Adrenal gland (tissue), 12 donors: ENCODE data around the gene ASXL1. TPM values are rescaled to one million over a fixed set of nuclear protein-coding genes. Genes with fewer than 3 reads are reported as not detected.
"Not testable (repeated sequence)": the region's sequence is repeated elsewhere in the genome, so short reads cannot be mapped to it uniquely, and the experiment has no call there.

Experiments
- DNase-seq, 7 donors: peaks; one replicate each; pipeline ENCODE4 v3.0.0-alpha.2; 2019 to 2020
- H3K27ac ChIP-seq, 5 donors: fragments of 200-600 bp; sonication (generic) in 4 of 5; 1 replicate in 3 of 5; 2 replicates in 2 of 5; pipeline versions ENCODE4 v1.5.1 to v1.8.0; 2016 to 2020; ENCODE audit warnings: mild to moderate bottlenecking in 1 of 5
- H3K27me3 ChIP-seq: fragments of 200-600 bp; 2 replicates; pipeline ENCODE4 v1.8.0; 2021
- H3K36me3 ChIP-seq, 2 donors: fragments of 200-600 bp; replicated peaks in 1 of 2; 1 replicate in 1 of 2; 2 replicates in 1 of 2; pipeline versions ENCODE4 v1.5.1 to v1.8.0; 2018 to 2022
- H3K4me1 ChIP-seq, 2 donors: fragments of 200-600 bp; replicated peaks in 1 of 2; 1 replicate in 1 of 2; 2 replicates in 1 of 2; pipeline versions ENCODE4 v1.5.1 to v1.8.0; 2018 to 2021
- H3K4me3 ChIP-seq, 4 donors: fragments of 200-600 bp; sonication (generic) in 3 of 4; one replicate each; pipeline ENCODE4 v1.5.1; 2016 to 2018
- H3K9me3 ChIP-seq, 3 donors: fragments of 200-600 bp; sonication (generic) in 1 of 3; replicated peaks in 1 of 3; 1 replicate in 2 of 3; 2 replicates in 1 of 3; pipeline versions ENCODE4 v1.5.1 to v1.8.0; 2016 to 2021
- CTCF ChIP-seq, 6 experiments: fragments of 450-650 bp in 4 of 6; fragments of 200-600 bp in 2 of 6; sonication (generic) in 1 of 6; IDR thresholded peaks; 1 replicate in 5 of 6; 2 replicates in 1 of 6; pipeline versions ENCODE4 v1.5.1 to v1.8.0; 2016 to 2021; ENCODE audit warnings: antibody characterized with exemption in 6 of 6, mild to moderate bottlenecking in 2 of 6, moderate library complexity in 1 of 6
- POLR2A ChIP-seq, 2 donors: fragments of 450-650 bp; IDR thresholded peaks; one replicate each; pipeline ENCODE4 v1.6.1; 2017; ENCODE audit warnings: antibody characterized with exemption in 2 of 2, mild to moderate bottlenecking in 2 of 2, moderate library complexity in 1 of 2
- WGBS, 4 donors: extraction: QIAGEN DNeasy Blood & Tissue Kit in 2 of 4; methylation state at CpG; one replicate each; pipeline versions ENCODE4 v1.1.5 to v1.1.7; 2013 to 2017; 5-methylcytosine and 5-hydroxymethylcytosine counted together
- intact Hi-C, 2 donors: fragments of 100-400 bp; cut with DNase I; formaldehyde crosslinking; loops; one replicate each; pipeline versions ENCODE4 v1.14.1 to v1.15.0; 2022 to 2023
- polyA plus RNA-seq, 3 donors: library from polyadenylated mRNA; stranded (reverse); fragments of 200-250 nt in 2 of 3; fragments of 350-450 nt in 1 of 3; fragmentation: Illumina TruSeq in 1 of 3; extraction: RNeasy Lipid Tissue Mini Kit (QIAGEN cat#74804) in 1 of 3; gene quantifications; one replicate each; pipeline ENCODE4 v1.2.3, GENCODE V29; 2013 to 2014
- total RNA-seq, 9 donors: library from RNA; depleted of rRNA in 4 of 9; stranded (reverse); fragments of >200 nt in 4 of 9; fragments of 120-200 nt in 1 of 9; fragmentation: NEBNext Ultra II Directional in 1 of 9; extraction: Animal tissue kit (Norgen Biotek cat#: 25700) in 1 of 9; gene quantifications; one replicate each; pipeline versions ENCODE4 v1.1.0 to v1.2.4, GENCODE V29; 2013 to 2023
- donor health status: healthy with polysubstance abuse.
- donor health status: Bipolar disorder and iron deficiency.
- donor health status: DM: yes; HTN: yes; CAD: no.
- donor health status: DM: no; HTN: no; CAD: no.
- donor health status: DM: no; HTN: no; CAD: no.
- donor health status: DM: yes; HTN: yes; CAD: no.

The ASXL1 gene
- total and polyA plus RNA-seq, 12 donors = 19.9 to 77.7 (median 51.8) TPM

- WGBS, 4 donors = 14 to 26% (median 20%) methylated on average over 5 of the region's 5 CpGs
- DNase-seq = no peak
- Histone ChIP-seq H3K4me3 (no peak overlapping the region), H3K9me3 (no peaks in the 10 kb centered on the region), H3K4me1 (peaks cover 3 to 9% of the 10 kb centered on the region in 2 donors), H3K36me3 (peaks cover 0 to 2% of the 10 kb centered on the region in 2 donors), H3K27ac (no peak overlapping the region), H3K27me3 (no peaks in the 10 kb centered on the region)
- intact Hi-C loops = loop anchor here in 1 of 2 donors (10.0 kb wide), 3 partner anchors 118 to 318 kb away; no protein-coding TSS in a partner anchor
- TF ChIP-seq CTCF (IDR thresholded peaks at IDR 0.05) (peak; percentile 35 to 78 (median 64)), POLR2A (IDR thresholded peaks at IDR 0.05) (no peak)
These were observed 21.2 kb upstream of the ASXL1 start for GRCh38 chr20:32336918-32337347.

- Histone ChIP-seq H3K36me3 (no peaks in the 10 kb centered on the region), H3K4me3 (no peak overlapping the region), H3K27me3 (no peaks in the 10 kb centered on the region), H3K27ac (no peak overlapping the region), H3K9me3 (no peaks in the 10 kb centered on the region), H3K4me1 (peaks cover 0 to under 1% of the 10 kb centered on the region in 2 donors)
- no peak for TF ChIP-seq CTCF (IDR thresholded peaks at IDR 0.05)
- TF ChIP-seq POLR2A (IDR thresholded peaks at IDR 0.05) = no peak
- intact Hi-C loops = loop anchor here in 1 of 2 donors (10.0 kb wide), 3 partner anchors 117 to 317 kb away; no protein-coding TSS in a partner anchor
- no peak for DNase-seq
- 84 to 93% (median 88%) methylated on average over 11 of the region's 11 CpGs for WGBS, 4 donors
These were observed 20.0 kb upstream of the ASXL1 start for GRCh38 chr20:32337937-32338661.

GRCh38 chr20:32338665-32339064, 19.5 kb upstream of the ASXL1 start:
- no peak for TF ChIP-seq POLR2A (IDR thresholded peaks at IDR 0.05)
- TF ChIP-seq CTCF (IDR thresholded peaks at IDR 0.05) = no peak
- peak in 2 of 7 donors; percentile 23 to 28 for DNase-seq
- Histone ChIP-seq H3K4me3 (no peak overlapping the region), H3K36me3 (no peaks in the 10 kb centered on the region), H3K4me1 (no peaks in the 10 kb centered on the region), H3K27me3 (no peaks in the 10 kb centered on the region), H3K9me3 (no peaks in the 10 kb centered on the region), H3K27ac (no peak overlapping the region)
- 77 to 81% (median 78%) methylated on average over 7 of the region's 7 CpGs for WGBS, 4 donors
- intact Hi-C loops = loop anchor here in 1 of 2 donors (10.0 kb wide), 3 partner anchors 116 to 316 kb away; no protein-coding TSS in a partner anchor

GRCh38 chr20:32339116-32339515, 19.0 kb upstream of the ASXL1 start:
- Histone ChIP-seq H3K4me1 (no peaks in the 10 kb centered on the region), H3K27ac (no peak overlapping the region), H3K4me3 (no peak overlapping the region), H3K27me3 (no peaks in the 10 kb centered on the region), H3K9me3 (no peaks in the 10 kb centered on the region), H3K36me3 (no peaks in the 10 kb centered on the region)
- TF ChIP-seq CTCF (IDR thresholded peaks at IDR 0.05) (no peak), POLR2A (IDR thresholded peaks at IDR 0.05) (no peak)
- intact Hi-C loops = loop anchor here in 1 of 2 donors (10.0 kb wide), 3 partner anchors 116 to 316 kb away; no protein-coding TSS in a partner anchor
- DNase-seq = no peak
- WGBS, 4 donors = 60 to 70% (median 67%) methylated on average over 2 of the region's 2 CpGs

- H3K27me3 ChIP-seq, H3K4me1 ChIP-seq, H3K27ac ChIP-seq, intact Hi-C loops, H3K36me3 ChIP-seq, H3K4me3 ChIP-seq, DNase-seq, H3K9me3 ChIP-seq: not testable (repeated sequence)
- WGBS, 4 donors = 82 to 92% (median 86%) methylated on average over 2 of the region's 2 CpGs
These were observed 17.1 kb upstream of the ASXL1 start for GRCh38 chr20:32341053-32341452.
